HuH-7 (cell line): ENCODE measurements around the gene PRIMPOL.
"Not testable (repeated sequence)": the region's sequence is repeated elsewhere in the genome, so short reads cannot be mapped to it uniquely, and the experiment has no call there.

Experiments
- DNase-seq: peaks from one replicate; pipeline ENCODE4 v3.0.0; 2011; ENCODE audit warnings: low spot score

Gene PRIMPOL

GRCh38 chr4:184713887-184714286 lies 64.3 kb downstream of the PRIMPOL start:
- DNase-seq = no peak

- no peak for DNase-seq
Measured at GRCh38 chr4:184715526-184715925, 66.0 kb downstream of the PRIMPOL start.

GRCh38 chr4:184719407-184719806 lies 69.9 kb downstream of the PRIMPOL start:
- no peak for DNase-seq

GRCh38 chr4:184721254-184721653 lies 71.7 kb downstream of the PRIMPOL start:
- DNase-seq = no peak

- DNase-seq = no peak
Measured at GRCh38 chr4:184722798-184723197, 73.3 kb downstream of the PRIMPOL start.

- no peak for DNase-seq
Measured at GRCh38 chr4:184727430-184727829, 77.9 kb downstream of the PRIMPOL start.

- DNase-seq = no peak
Measured at GRCh38 chr4:184728858-184729257, 79.3 kb downstream of the PRIMPOL start.

- DNase-seq = no peak
Measured at GRCh38 chr4:184729946-184730345, 80.4 kb downstream of the PRIMPOL start.

GRCh38 chr4:184731056-184731455 lies 81.5 kb downstream of the PRIMPOL start:
- no peak for DNase-seq

GRCh38 chr4:184732126-184732525 lies 82.6 kb downstream of the PRIMPOL start:
- no peak for DNase-seq

- DNase-seq = peak; percentile 73
Measured at GRCh38 chr4:184733654-184734524, 84.4 kb downstream of the PRIMPOL start, which contains the start of gene CENPU. Gene CENPU (minus strand): TSS chr4:184734096. CDS start chr4:184734062, 34 bp downstream.

GRCh38 chr4:184734758-184735157 lies 85.2 kb downstream of the PRIMPOL start:
- DNase-seq = no peak

GRCh38 chr4:184739575-184739974 lies 90.0 kb downstream of the PRIMPOL start:
- DNase-seq = not testable (repeated sequence)

- DNase-seq = no peak
Measured at GRCh38 chr4:184740980-184741391, 91.4 kb downstream of the PRIMPOL start.

GRCh38 chr4:184741651-184742050 lies 92.1 kb downstream of the PRIMPOL start:
- DNase-seq = not testable (repeated sequence)

GRCh38 chr4:184743650-184744049 lies 94.1 kb downstream of the PRIMPOL start:
- DNase-seq = no peak

GRCh38 chr4:184744236-184744635 lies 94.7 kb downstream of the PRIMPOL start:
- no peak for DNase-seq
